NT2/D1 (cell line): Measurements from ENCODE around the gene TIE1.

Source experiments
- DNase-seq: peaks from one replicate; pipeline ENCODE4 v3.0.0-alpha.2; 2011; ENCODE audit warnings: low read depth, low spot score
- H3K27me3 ChIP-seq: 2 replicates; pipeline ENCODE4 v1.6.0; 2011; ENCODE audit warnings: mild to moderate bottlenecking; ENCODE audit not compliant: insufficient read length, insufficient read depth
- H3K36me3 ChIP-seq: 2 replicates; pipeline ENCODE4 v1.6.1; 2011; ENCODE audit warnings: mild to moderate bottlenecking, low read length, mixed read lengths; ENCODE audit not compliant: insufficient read depth, insufficient read length
- H3K4me1 ChIP-seq: 2 replicates; pipeline ENCODE4 v1.5.1; 2011; ENCODE audit not compliant: insufficient read depth, insufficient read length
- H3K4me3 ChIP-seq: 2 replicates; pipeline ENCODE4 v1.5.1; 2011; ENCODE audit warnings: low read depth; ENCODE audit not compliant: insufficient read length
- H3K9ac ChIP-seq: 2 replicates; pipeline ENCODE4 v1.6.0; 2011; ENCODE audit warnings: low read depth; ENCODE audit not compliant: insufficient read length
- H3K9me3 ChIP-seq: 2 replicates; pipeline ENCODE4 v1.5.1; 2011; ENCODE audit warnings: mild to moderate bottlenecking, low read length; ENCODE audit not compliant: insufficient read depth
- SUZ12 ChIP-seq: IDR thresholded peaks from 2 replicates; pipeline ENCODE4 v1.6.1; 2011; ENCODE audit not compliant: insufficient read length, insufficient read depth; ENCODE audit errors: extremely low read depth
- YY1 ChIP-seq: IDR thresholded peaks from 2 replicates; pipeline ENCODE4 v1.6.1; 2011; ENCODE audit not compliant: insufficient read length, insufficient read depth
- ZNF274 ChIP-seq: IDR thresholded peaks from 2 replicates; pipeline ENCODE4 v1.6.1; 2011; ENCODE audit warnings: mild to moderate bottlenecking, low read depth, low read length

TIE1 gene

GRCh38 chr1:43270421-43271095, 30.2 kb upstream of the TIE1 start:
- Histone ChIP-seq H3K9me3 (peaks cover 9% of the 10 kb centered on the region), H3K4me3 (peak overlapping the region; percentile 24), H3K27me3 (no peaks in the 10 kb centered on the region), H3K36me3 (no peaks in the 10 kb centered on the region), H3K9ac (no peak overlapping the region), H3K4me1 (peaks cover 8% of the 10 kb centered on the region)
- TF ChIP-seq ZNF274 (no peak), SUZ12 (no peak), YY1 (no peak)
- no peak for DNase-seq

- H3K4me3 ChIP-seq = no peak overlapping the region
- H3K27me3 ChIP-seq = no peaks in the 10 kb centered on the region
- no peaks in the 10 kb centered on the region for H3K9me3 ChIP-seq
- H3K9ac ChIP-seq = no peak overlapping the region
- H3K4me1 ChIP-seq = peaks cover 8% of the 10 kb centered on the region
- DNase-seq = no peak
- TF ChIP-seq ZNF274 = no peak
- TF ChIP-seq SUZ12 = no peak
- no peak for TF ChIP-seq YY1
- no peaks in the 10 kb centered on the region for H3K36me3 ChIP-seq
Observed at GRCh38 chr1:43271186-43272118, 29.3 kb upstream of the TIE1 start.

- Histone ChIP-seq H3K27me3 (no peaks in the 10 kb centered on the region), H3K4me1 (peaks cover 8% of the 10 kb centered on the region), H3K9ac (no peak overlapping the region), H3K9me3 (no peaks in the 10 kb centered on the region), H3K36me3 (no peaks in the 10 kb centered on the region), H3K4me3 (no peak overlapping the region)
- no peak for DNase-seq
- TF ChIP-seq ZNF274 = no peak
- no peak for TF ChIP-seq SUZ12
- TF ChIP-seq YY1 = no peak
Observed at GRCh38 chr1:43272161-43272560, 28.6 kb upstream of the TIE1 start.

GRCh38 chr1:43272576-43273571, 27.9 kb upstream of the TIE1 start:
- peaks cover 8% of the 10 kb centered on the region for H3K4me1 ChIP-seq
- H3K9ac ChIP-seq = no peak overlapping the region
- no peak overlapping the region for H3K4me3 ChIP-seq
- no peaks in the 10 kb centered on the region for H3K36me3 ChIP-seq
- TF ChIP-seq SUZ12 (no peak), YY1 (no peak), ZNF274 (no peak)
- no peaks in the 10 kb centered on the region for H3K9me3 ChIP-seq
- DNase-seq = no peak
- H3K27me3 ChIP-seq = no peaks in the 10 kb centered on the region

- TF ChIP-seq SUZ12 = no peak
- no peak for TF ChIP-seq YY1
- TF ChIP-seq ZNF274 = no peak
- H3K27me3 ChIP-seq = no peaks in the 10 kb centered on the region
- H3K4me1 ChIP-seq = peaks cover 8% of the 10 kb centered on the region
- no peak overlapping the region for H3K9ac ChIP-seq
- H3K36me3 ChIP-seq = no peaks in the 10 kb centered on the region
- H3K9me3 ChIP-seq = no peaks in the 10 kb centered on the region
- no peak overlapping the region for H3K4me3 ChIP-seq
- DNase-seq = no peak
Observed at GRCh38 chr1:43273708-43274107, 27.1 kb upstream of the TIE1 start.

- H3K4me1 ChIP-seq = peaks cover 8% of the 10 kb centered on the region
- H3K9ac ChIP-seq = no peak overlapping the region
- DNase-seq = no peak
- TF ChIP-seq SUZ12 (no peak), ZNF274 (no peak), YY1 (no peak)
- H3K9me3 ChIP-seq = no peaks in the 10 kb centered on the region
- no peaks in the 10 kb centered on the region for H3K36me3 ChIP-seq
- H3K4me3 ChIP-seq = no peak overlapping the region
- H3K27me3 ChIP-seq = no peaks in the 10 kb centered on the region
Observed at GRCh38 chr1:43274125-43274803, 26.5 kb upstream of the TIE1 start.

- TF ChIP-seq YY1 = no peak
- TF ChIP-seq ZNF274 = no peak
- TF ChIP-seq SUZ12 = no peak
- H3K27me3 ChIP-seq = no peaks in the 10 kb centered on the region
- H3K4me3 ChIP-seq = no peak overlapping the region
- no peaks in the 10 kb centered on the region for H3K36me3 ChIP-seq
- no peaks in the 10 kb centered on the region for H3K9me3 ChIP-seq
- H3K9ac ChIP-seq = no peak overlapping the region
- no peak for DNase-seq
- H3K4me1 ChIP-seq = peaks cover 8% of the 10 kb centered on the region
Observed at GRCh38 chr1:43274804-43275180, 26.0 kb upstream of the TIE1 start.
